Gastroesophageal sphincter (tissue), 4 donors: ENCODE results near the gene PLK3. TPM values are rescaled to one million over a fixed set of nuclear protein-coding genes. Genes with fewer than 3 reads are reported as not detected.
A peak's percentile ranks its signal among the peaks of the same experiment; 100 is the strongest.

Experiments
- ATAC-seq: fragments of 150-250 bp; one replicate; pipeline ENCODE4 v1.9.1; 2016; ENCODE audit warnings: mild to moderate bottlenecking, moderate library complexity
- H3K27ac ChIP-seq, 4 donors: fragments of 200-600 bp; sonication (generic) in 3 of 4; 1 replicate in 3 of 4; 2 replicates in 1 of 4; pipeline ENCODE4 v1.5.1; 2016 to 2019
- H3K27me3 ChIP-seq: fragments of 200-600 bp; sonication (generic); one replicate; pipeline ENCODE4 v1.5.1; 2019
- H3K36me3 ChIP-seq, 2 donors: fragments of 200-600 bp; sonication (generic); one replicate each; pipeline ENCODE4 v1.5.1; 2019; ENCODE audit warnings: control low read depth in 1 of 2
- H3K4me1 ChIP-seq, 3 donors: fragments of 200-600 bp; sonication (generic); 1 replicate in 2 of 3; 2 replicates in 1 of 3; pipeline ENCODE4 v1.5.1; 2016 to 2019; ENCODE audit warnings: control low read depth in 2 of 3
- H3K4me3 ChIP-seq, 2 donors: fragments of 200-600 bp; sonication (generic); one replicate each; pipeline ENCODE4 v1.5.1; 2019; ENCODE audit warnings: mild to moderate bottlenecking in 1 of 2, moderate library complexity in 1 of 2
- H3K9me3 ChIP-seq, 3 donors: fragments of 200-600 bp; sonication (generic); one replicate each; pipeline ENCODE4 v1.5.1; 2017 to 2019; ENCODE audit warnings: control low read depth in 2 of 3
- EP300 ChIP-seq: sonication (generic); formaldehyde crosslinking; IDR thresholded peaks from one replicate; pipeline ENCODE4 v1.6.1; 2017; ENCODE audit warnings: antibody characterized with exemption, mild to moderate bottlenecking
- POLR2A ChIP-seq, 2 donors: fragments of 450-650 bp; IDR thresholded peaks; one replicate each; pipeline ENCODE4 v1.6.1; 2017; ENCODE audit warnings: antibody characterized with exemption in 2 of 2, mild to moderate bottlenecking in 2 of 2, moderate library complexity in 1 of 2
- POLR2AphosphoS5 ChIP-seq: sonication (generic); formaldehyde crosslinking; IDR thresholded peaks from one replicate; pipeline ENCODE4 v1.6.1; 2017; ENCODE audit warnings: antibody characterized with exemption
- WGBS, 2 donors: methylation state at CpG; one replicate each; pipeline ENCODE4 v1.1.5; 2018; ENCODE audit warnings: low coverage in 1 of 2; 5-methylcytosine and 5-hydroxymethylcytosine counted together
- total RNA-seq, 4 donors: library from RNA; depleted of rRNA; stranded (reverse); fragments of >200 nt; gene quantifications; one replicate each; pipeline ENCODE4 v1.1.0, GENCODE V29; 2016
- TF ChIP-seq, protein P1 (sequence below), 4 experiments: fragments of 200-600 bp in 2 of 4; fragments of 450-650 bp in 2 of 4; sonication (generic) in 1 of 4; IDR thresholded peaks; one replicate each; pipeline ENCODE4 v1.5.1; 2017 to 2019; ENCODE audit warnings: antibody characterized with exemption in 4 of 4, mild to moderate bottlenecking in 2 of 4, moderate library complexity in 2 of 4

PLK3 gene
- total RNA-seq, 4 donors from 2014 or later, result 9.4 to 31.2 (median 12.0) TPM

DNA sequence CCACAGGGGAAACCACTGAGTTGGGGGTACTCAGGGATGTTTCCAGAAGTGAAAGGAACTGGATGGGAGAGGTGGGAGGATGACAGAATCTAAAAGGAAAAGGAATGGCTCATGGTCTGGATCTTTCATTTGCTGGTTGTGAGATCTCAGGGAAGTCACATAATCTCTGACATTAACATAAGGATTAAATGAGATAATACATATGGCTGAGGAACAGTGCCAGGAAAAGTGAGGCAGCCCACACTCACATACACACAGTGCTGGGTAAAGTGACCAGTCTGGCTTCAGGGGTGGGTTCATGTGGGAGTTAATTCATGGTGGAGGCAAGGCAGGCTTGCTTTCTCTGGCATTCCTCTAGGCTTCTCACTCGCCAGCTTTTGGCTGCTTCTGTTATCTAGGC, 46.8 kb downstream of the PLK3 start:
- H3K4me1 ChIP-seq, result peaks cover 0 to 35% (median 8%) of the 10 kb centered on the region in 3 donors
- no peaks in the 10 kb centered on the region for H3K27me3 ChIP-seq
- WGBS, 2 donors, result 75% methylated on average over 1 of the region's 1 CpG; no CpG with 5 or more reads in 1 of the 2 donors
- peaks cover 0 to 25% of the 10 kb centered on the region in 2 donors for H3K36me3 ChIP-seq
- no peak overlapping the region for H3K4me3 ChIP-seq
- H3K27ac ChIP-seq, result no peak overlapping the region
- no peaks in the 10 kb centered on the region for H3K9me3 ChIP-seq
- TF ChIP-seq POLR2A (IDR thresholded peaks at IDR 0.05), result no peak
- TF ChIP-seq, protein P1, sequence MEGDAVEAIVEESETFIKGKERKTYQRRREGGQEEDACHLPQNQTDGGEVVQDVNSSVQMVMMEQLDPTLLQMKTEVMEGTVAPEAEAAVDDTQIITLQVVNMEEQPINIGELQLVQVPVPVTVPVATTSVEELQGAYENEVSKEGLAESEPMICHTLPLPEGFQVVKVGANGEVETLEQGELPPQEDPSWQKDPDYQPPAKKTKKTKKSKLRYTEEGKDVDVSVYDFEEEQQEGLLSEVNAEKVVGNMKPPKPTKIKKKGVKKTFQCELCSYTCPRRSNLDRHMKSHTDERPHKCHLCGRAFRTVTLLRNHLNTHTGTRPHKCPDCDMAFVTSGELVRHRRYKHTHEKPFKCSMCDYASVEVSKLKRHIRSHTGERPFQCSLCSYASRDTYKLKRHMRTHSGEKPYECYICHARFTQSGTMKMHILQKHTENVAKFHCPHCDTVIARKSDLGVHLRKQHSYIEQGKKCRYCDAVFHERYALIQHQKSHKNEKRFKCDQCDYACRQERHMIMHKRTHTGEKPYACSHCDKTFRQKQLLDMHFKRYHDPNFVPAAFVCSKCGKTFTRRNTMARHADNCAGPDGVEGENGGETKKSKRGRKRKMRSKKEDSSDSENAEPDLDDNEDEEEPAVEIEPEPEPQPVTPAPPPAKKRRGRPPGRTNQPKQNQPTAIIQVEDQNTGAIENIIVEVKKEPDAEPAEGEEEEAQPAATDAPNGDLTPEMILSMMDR (IDR thresholded peaks at IDR 0.05), result no peak
- TF ChIP-seq POLR2AphosphoS5, result no peak
- no peak for TF ChIP-seq EP300
- ATAC-seq, result no peak

DNA sequence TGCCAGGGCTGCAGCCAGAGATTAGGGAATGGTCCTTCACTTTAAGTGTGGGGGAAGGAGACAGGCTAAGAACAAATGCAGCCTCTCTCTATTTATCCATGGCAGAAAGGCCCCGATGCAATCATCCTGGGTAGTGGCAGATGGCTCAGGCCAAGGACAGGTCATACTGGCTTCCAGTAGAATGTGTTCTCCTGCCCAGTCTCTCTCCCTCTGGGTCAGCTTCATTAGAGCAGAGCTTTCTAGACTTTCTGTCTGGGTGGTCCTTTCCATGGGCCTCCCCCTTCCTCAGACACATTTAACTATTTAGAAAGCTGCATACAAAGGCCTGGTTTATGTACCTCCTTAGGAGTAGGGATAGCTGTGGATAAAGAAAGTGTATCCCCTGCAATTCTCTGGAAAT, 47.7 kb downstream of the PLK3 start:
- no peaks in the 10 kb centered on the region for H3K27me3 ChIP-seq
- no peak overlapping the region for H3K27ac ChIP-seq
- peaks cover 0 to 27% (median 5%) of the 10 kb centered on the region in 3 donors for H3K4me1 ChIP-seq
- ATAC-seq, result no peak
- TF ChIP-seq POLR2A (IDR thresholded peaks at IDR 0.05) (no peak), POLR2AphosphoS5 (no peak), EP300 (no peak)
- TF ChIP-seq, protein P1 (IDR thresholded peaks at IDR 0.05), result no peak
- H3K4me3 ChIP-seq, result no peak overlapping the region
- peaks cover 0 to 25% of the 10 kb centered on the region in 2 donors for H3K36me3 ChIP-seq
- no CpG with 5 or more reads among the region's 1 CpG for WGBS, 2 donors
- H3K9me3 ChIP-seq, result no peaks in the 10 kb centered on the region

DNA sequence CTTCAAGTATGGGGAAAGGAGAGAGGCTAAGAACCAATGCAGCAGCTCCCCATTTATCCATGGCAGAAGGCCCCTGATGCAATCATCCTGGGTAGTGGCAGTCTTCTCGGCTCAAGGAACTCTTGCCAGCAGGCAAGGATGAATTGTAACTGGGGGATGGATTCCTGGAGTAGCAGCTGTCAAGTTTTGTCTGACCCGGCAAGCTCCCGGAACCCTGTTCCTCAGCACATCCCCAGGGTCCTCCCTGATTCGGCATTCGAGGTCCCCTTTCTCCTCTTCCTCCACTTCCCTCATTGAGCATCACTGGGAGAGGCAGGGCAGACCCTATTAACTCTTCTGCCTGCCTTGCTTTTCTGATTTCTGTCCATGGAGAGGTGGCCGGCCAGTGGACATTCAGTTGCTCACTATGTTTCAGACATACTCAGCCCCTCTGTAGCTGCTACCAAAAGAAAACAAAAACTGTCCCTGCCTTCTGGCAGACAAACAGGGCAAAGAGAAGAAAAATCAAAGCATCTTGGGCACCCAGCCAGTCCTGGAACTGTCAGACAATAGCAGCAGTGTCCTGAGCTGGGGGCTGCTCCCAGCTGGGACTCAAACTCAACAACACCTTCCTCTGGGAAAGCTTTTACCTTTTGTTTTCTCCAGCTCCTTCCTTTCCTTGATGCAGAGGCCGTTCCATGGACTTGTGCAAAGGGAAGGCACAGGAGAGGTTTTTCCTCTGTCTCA, 48.4 kb downstream of the PLK3 start:
- H3K27me3 ChIP-seq, result no peaks in the 10 kb centered on the region
- peaks cover 0 to 20% (median 0%) of the 10 kb centered on the region in 3 donors for H3K4me1 ChIP-seq
- no peak overlapping the region for H3K4me3 ChIP-seq
- peak overlapping the region in 2 of 4 donors; percentile 11 to 22 for H3K27ac ChIP-seq
- TF ChIP-seq EP300 (no peak), POLR2A (IDR thresholded peaks at IDR 0.05) (no peak), POLR2AphosphoS5 (no peak)
- TF ChIP-seq, protein P1 (IDR thresholded peaks at IDR 0.05), result no peak
- 43 to 80% methylated on average over 2 to 7 of the region's 7 CpGs for whole genome bisulfite sequencing, 2 donors
- H3K36me3 ChIP-seq, result peaks cover 0 to 25% of the 10 kb centered on the region in 2 donors
- no peak for ATAC-seq
- H3K9me3 ChIP-seq, result no peaks in the 10 kb centered on the region

DNA sequence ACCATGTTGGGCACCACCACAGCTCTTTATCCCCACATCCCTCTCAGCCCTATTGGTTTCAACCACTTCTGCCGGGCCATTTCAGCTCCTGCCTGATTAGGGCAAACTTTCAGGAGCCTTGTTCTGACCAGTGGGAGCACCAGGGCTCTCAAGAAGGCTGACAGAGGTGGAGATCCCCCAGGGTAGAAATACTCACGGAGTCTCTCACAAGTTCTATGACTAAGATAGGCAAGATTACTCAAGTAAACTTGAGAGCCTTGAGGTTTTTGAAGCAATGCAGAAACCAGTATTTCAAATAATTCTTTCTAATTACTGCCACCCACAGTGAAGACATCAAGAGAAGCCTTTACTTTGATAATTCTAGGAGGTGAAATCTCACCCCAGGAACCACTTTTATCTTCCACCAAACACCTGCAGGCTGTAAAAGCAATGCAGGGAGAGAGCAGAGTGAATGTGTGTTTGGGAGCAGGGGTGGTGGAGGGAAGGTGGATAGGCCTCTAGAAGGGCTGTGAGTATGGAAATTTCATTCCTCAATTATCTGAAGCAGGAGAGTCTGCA, 49.5 kb downstream of the PLK3 start:
- Histone ChIP-seq H3K27me3 (no peaks in the 10 kb centered on the region), H3K4me3 (no peak overlapping the region), H3K9me3 (no peaks in the 10 kb centered on the region), H3K4me1 (peaks cover 0 to 17% (median 0%) of the 10 kb centered on the region in 3 donors), H3K36me3 (peaks cover 0 to 27% of the 10 kb centered on the region in 2 donors), H3K27ac (peak overlapping the region in 2 of 4 donors; percentile 11 to 22)
- WGBS, 2 donors, result 73% methylated on average over 2 of the region's 2 CpGs; no CpG with 5 or more reads in 1 of the 2 donors
- no peak for ATAC-seq
- TF ChIP-seq POLR2A (IDR thresholded peaks at IDR 0.05), result no peak
- TF ChIP-seq POLR2AphosphoS5, result no peak
- TF ChIP-seq, protein P1 (IDR thresholded peaks at IDR 0.05), result no peak
- no peak for TF ChIP-seq EP300
